WTC11 (cell line): Measurements from ENCODE around the gene RGS7. TPM values are rescaled to one million over a fixed set of nuclear protein-coding genes. Genes with fewer than 3 reads are reported as not detected.
"Not testable (repeated sequence)": the region's sequence is repeated elsewhere in the genome, so short reads cannot be mapped to it uniquely, and the experiment has no call there.

Experiments
- ATAC-seq: fragments of 200-7000 bp; cut with Tn5 transposase; 2 replicates; pipeline ENCODE4 v1.10.0; 2021; ENCODE audit warnings: mild to moderate bottlenecking, moderate library complexity
- CTCF ChIA-PET: fragments of 300-600 bp; sonication (Branson Sonifier 250); formaldehyde crosslinking; loops from one replicate; lab custom pipeline; 2021; ENCODE audit warnings: antibody characterized with exemption; lab: Charles Lee
- POLR2A ChIA-PET: fragments of 350-600 bp; sonication (Branson Sonifier 250); formaldehyde crosslinking; loops from one replicate; lab custom pipeline; 2021; ENCODE audit warnings: antibody characterized with exemption; lab: Charles Lee
- DNase-seq: peaks from one replicate; pipeline ENCODE4 v3.0.0; 2021; ENCODE audit warnings: low spot score
- H3K27ac Mint-ChIP-seq: 2 replicates; pipeline ENCODE4 v1.8.0; 2021; ENCODE audit warnings: mixed read lengths
- H3K27me3 Mint-ChIP-seq: 2 replicates; pipeline ENCODE4 v1.8.0; 2021; ENCODE audit warnings: low read depth, mild to moderate bottlenecking, moderate library complexity, mixed read lengths
- H3K36me3 Mint-ChIP-seq: 2 replicates; pipeline ENCODE4 v1.8.0; 2021; ENCODE audit warnings: mixed read lengths
- H3K4me1 Mint-ChIP-seq: 2 replicates; pipeline ENCODE4 v1.8.0; 2022; ENCODE audit warnings: mixed read lengths
- H3K4me3 Mint-ChIP-seq: 2 replicates; pipeline ENCODE4 v1.8.0; 2021; ENCODE audit warnings: mild to moderate bottlenecking, moderate library complexity, mixed read lengths
- H3K9me3 Mint-ChIP-seq: 2 replicates; pipeline ENCODE4 v1.8.0; 2021; ENCODE audit warnings: mixed read lengths
- ATF1 ChIP-seq: sonication (generic); formaldehyde crosslinking; IDR thresholded peaks from 2 replicates; pipeline ENCODE4 v1.8.1; 2023; ENCODE audit warnings: mild to moderate bottlenecking, moderate library complexity, missing genetic modification reagents
- ATF2 ChIP-seq: sonication (generic); formaldehyde crosslinking; IDR thresholded peaks from 2 replicates; pipeline ENCODE4 v1.8.1; 2022; ENCODE audit warnings: low read depth, missing genetic modification reagents, borderline replicate concordance
- GTF2I ChIP-seq: fragments of 250-450 bp; sonication (Bioruptor Pico); conservative IDR thresholded peaks from 2 replicates; pipeline ENCODE4 v1.4.0; 2021; ENCODE audit warnings: mild to moderate bottlenecking
- IRF2 ChIP-seq: sonication (generic); formaldehyde crosslinking; IDR thresholded peaks from 2 replicates; pipeline ENCODE4 v1.8.0; 2022; ENCODE audit warnings: low read depth, missing genetic modification reagents, borderline replicate concordance
- MAX ChIP-seq: sonication (generic); formaldehyde crosslinking; IDR thresholded peaks from 2 replicates; pipeline ENCODE4 v1.8.0; 2022; ENCODE audit warnings: mild to moderate bottlenecking, missing genetic modification reagents
- NFATC4 ChIP-seq: fragments of 250-450 bp; sonication (Bioruptor Pico); IDR thresholded peaks from 2 replicates; pipeline ENCODE4 v1.9.0; 2021; ENCODE audit warnings: mild to moderate bottlenecking
- USF2 ChIP-seq: sonication (generic); formaldehyde crosslinking; IDR thresholded peaks from 2 replicates; pipeline ENCODE4 v1.8.1; 2023; ENCODE audit warnings: mild to moderate bottlenecking, missing genetic modification reagents, moderate library complexity
- ZBTB21 ChIP-seq: sonication (generic); formaldehyde crosslinking; IDR thresholded peaks from 2 replicates; pipeline ENCODE4 v1.8.1; 2023; ENCODE audit warnings: mild to moderate bottlenecking, missing genetic modification reagents, borderline replicate concordance
- ZNF263 ChIP-seq: sonication (generic); formaldehyde crosslinking; IDR thresholded peaks from 2 replicates; pipeline ENCODE4 v1.8.1; 2022; ENCODE audit warnings: low read depth, mild to moderate bottlenecking, moderate library complexity, missing genetic modification reagents
- ZNF317 ChIP-seq: sonication (generic); formaldehyde crosslinking; IDR thresholded peaks from 2 replicates; pipeline ENCODE4 v1.8.1; 2023; ENCODE audit warnings: low read depth, mild to moderate bottlenecking, moderate library complexity, missing genetic modification reagents, borderline replicate concordance
- total RNA-seq: library from RNA; stranded (reverse); gene quantifications from 3 replicates; pipeline ENCODE4 v1.2.3, GENCODE V29; 2021
- TF ChIP-seq, protein P1 (sequence below): sonication (generic); formaldehyde crosslinking; IDR thresholded peaks from 2 replicates; pipeline ENCODE4 v1.8.1; 2023; ENCODE audit warnings: mild to moderate bottlenecking, missing genetic modification reagents
- TF ChIP-seq, protein P2 (sequence below): sonication (generic); formaldehyde crosslinking; conservative IDR thresholded peaks from 2 replicates; pipeline ENCODE4 v1.8.1; 2023; ENCODE audit warnings: mild to moderate bottlenecking, low read depth, missing genetic modification reagents, moderate library complexity

Gene RGS7
- total RNA-seq, 1 experiment from 2014 or later, result 1.2 TPM

DNA sequence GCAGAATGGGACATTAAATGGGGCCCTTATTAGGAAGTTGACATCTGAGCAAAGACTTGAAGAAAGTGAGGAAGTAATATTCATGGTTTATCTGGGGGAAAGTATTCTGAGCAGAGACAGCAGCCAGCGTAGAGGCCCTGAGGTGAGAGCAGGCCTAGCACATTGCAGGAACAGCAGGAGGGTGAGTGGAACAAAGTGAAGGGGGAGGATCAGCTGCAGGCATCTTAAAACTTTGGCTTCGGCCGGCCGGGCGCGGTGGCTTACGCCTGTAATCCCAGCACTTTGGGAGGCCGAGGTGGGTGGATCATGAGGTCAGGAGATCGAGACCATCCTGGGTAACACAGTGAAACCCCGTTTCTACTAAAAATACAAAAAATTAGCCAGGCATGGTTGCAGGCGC is 55.0 kb downstream of the RGS7 start:
- H3K36me3 Mint-ChIP-seq, result peaks cover 27% of the 10 kb centered on the region
- H3K27ac Mint-ChIP-seq, POLR2A ChIA-PET, H3K4me3 Mint-ChIP-seq, CTCF ChIA-PET, H3K27me3 Mint-ChIP-seq: not testable (repeated sequence)
- peaks cover 14% of the 10 kb centered on the region for H3K4me1 Mint-ChIP-seq
- DNase-seq (peak; percentile 44), ATAC-seq (peak; percentile 98)
- TF ChIP-seq NFATC4 (CRISPR knock-in tag) (0 out of 2 replicates have a peak, but pooled peaks have one; percentile 28), GTF2I (CRISPR knock-in tag) (0 out of 2 replicates have a peak, but pooled peaks have one; percentile 18)
- peaks cover 31% of the 10 kb centered on the region for H3K9me3 Mint-ChIP-seq

- H3K4me3 Mint-ChIP-seq, result no peak overlapping the region
- DNase-seq (no peak), ATAC-seq (no peak)
- H3K27ac Mint-ChIP-seq, result no peak overlapping the region
- no peaks in the 10 kb centered on the region; the same call in 1 of the 2 replicates for H3K27me3 Mint-ChIP-seq
- H3K36me3 Mint-ChIP-seq, result peaks cover 20% of the 10 kb centered on the region
- ChIA-PET POLR2A (interaction anchor here (0.6 kb wide), 1 partner anchor 117 kb away, joined by 3 read pairs; no protein-coding TSS in a partner anchor), CTCF (interaction anchor here (0.6 kb wide), 1 partner anchor 131 kb away, joined by 3 read pairs; no protein-coding TSS in a partner anchor)
- TF ChIP-seq IRF2 (CRISPR knock-in tag) (no peak), ZNF263 (CRISPR knock-in tag) (no peak), USF2 (no peak), ZNF317 (CRISPR knock-in tag) (no peak), ZBTB21 (no peak), MAX (no peak), ATF1 (CRISPR knock-in tag) (no peak), ATF2 (CRISPR knock-in tag) (no peak)
- TF ChIP-seq, protein P1, sequence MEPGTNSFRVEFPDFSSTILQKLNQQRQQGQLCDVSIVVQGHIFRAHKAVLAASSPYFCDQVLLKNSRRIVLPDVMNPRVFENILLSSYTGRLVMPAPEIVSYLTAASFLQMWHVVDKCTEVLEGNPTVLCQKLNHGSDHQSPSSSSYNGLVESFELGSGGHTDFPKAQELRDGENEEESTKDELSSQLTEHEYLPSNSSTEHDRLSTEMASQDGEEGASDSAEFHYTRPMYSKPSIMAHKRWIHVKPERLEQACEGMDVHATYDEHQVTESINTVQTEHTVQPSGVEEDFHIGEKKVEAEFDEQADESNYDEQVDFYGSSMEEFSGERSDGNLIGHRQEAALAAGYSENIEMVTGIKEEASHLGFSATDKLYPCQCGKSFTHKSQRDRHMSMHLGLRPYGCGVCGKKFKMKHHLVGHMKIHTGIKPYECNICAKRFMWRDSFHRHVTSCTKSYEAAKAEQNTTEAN (CRISPR knock-in tag), result no peak
- peaks cover 14% of the 10 kb centered on the region for H3K4me1 Mint-ChIP-seq
- H3K9me3 Mint-ChIP-seq, result peaks cover 21% of the 10 kb centered on the region
These were observed 57.7 kb downstream of the RGS7 start for GRCh38 chr1:241299347-241299746.

DNA sequence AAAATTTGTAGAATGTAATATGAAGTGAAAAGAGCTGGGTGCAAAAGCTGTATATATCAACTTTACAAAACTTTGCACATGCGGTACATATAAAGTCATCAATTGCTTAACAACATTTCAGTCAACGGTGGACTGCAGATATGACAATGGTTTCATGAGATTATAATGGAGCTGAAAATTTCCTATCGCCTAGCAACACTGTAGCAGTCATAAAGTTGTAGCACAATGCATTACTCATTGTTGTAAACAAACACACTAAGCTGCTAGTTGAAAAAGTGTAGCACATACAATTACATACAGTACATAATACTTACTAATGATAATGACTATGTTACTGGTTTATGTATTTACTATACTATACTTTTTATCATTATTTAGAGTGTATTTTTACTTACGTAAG is 64.0 kb downstream of the RGS7 start:
- DNase-seq, result no peak
- ChIA-PET POLR2A (no interaction called here), CTCF (no interaction called here)
- no peak for ATAC-seq
- Mint-ChIP-seq H3K4me3 (no peak overlapping the region), H3K9me3 (no peaks in the 10 kb centered on the region), H3K36me3 (no peaks in the 10 kb centered on the region), H3K4me1 (no peaks in the 10 kb centered on the region), H3K27ac (no peak overlapping the region), H3K27me3 (no peaks in the 10 kb centered on the region)
- TF ChIP-seq, protein P2, sequence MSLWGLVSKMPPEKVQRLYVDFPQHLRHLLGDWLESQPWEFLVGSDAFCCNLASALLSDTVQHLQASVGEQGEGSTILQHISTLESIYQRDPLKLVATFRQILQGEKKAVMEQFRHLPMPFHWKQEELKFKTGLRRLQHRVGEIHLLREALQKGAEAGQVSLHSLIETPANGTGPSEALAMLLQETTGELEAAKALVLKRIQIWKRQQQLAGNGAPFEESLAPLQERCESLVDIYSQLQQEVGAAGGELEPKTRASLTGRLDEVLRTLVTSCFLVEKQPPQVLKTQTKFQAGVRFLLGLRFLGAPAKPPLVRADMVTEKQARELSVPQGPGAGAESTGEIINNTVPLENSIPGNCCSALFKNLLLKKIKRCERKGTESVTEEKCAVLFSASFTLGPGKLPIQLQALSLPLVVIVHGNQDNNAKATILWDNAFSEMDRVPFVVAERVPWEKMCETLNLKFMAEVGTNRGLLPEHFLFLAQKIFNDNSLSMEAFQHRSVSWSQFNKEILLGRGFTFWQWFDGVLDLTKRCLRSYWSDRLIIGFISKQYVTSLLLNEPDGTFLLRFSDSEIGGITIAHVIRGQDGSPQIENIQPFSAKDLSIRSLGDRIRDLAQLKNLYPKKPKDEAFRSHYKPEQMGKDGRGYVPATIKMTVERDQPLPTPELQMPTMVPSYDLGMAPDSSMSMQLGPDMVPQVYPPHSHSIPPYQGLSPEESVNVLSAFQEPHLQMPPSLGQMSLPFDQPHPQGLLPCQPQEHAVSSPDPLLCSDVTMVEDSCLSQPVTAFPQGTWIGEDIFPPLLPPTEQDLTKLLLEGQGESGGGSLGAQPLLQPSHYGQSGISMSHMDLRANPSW, result no peak

DNA sequence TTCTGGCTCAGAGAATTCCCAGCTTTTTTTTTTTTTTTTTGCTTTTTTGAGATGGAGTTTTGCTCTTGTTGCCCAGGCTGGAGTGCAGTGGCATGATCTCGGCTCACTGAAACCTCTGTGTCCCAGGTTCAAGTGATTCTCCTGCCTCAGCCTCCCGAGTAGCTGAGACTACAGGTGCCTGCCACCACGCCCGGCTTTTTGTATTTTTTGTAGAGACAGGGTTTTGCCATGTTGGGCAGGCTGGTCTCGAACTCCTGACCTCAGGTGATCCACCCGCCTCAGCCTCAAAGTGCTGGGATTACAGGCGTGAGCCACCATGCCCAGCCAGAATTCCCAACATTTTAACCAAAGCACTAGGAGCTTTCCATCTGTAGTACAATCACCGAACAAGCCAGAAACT is 65.5 kb downstream of the RGS7 start:
- H3K4me3 Mint-ChIP-seq, CTCF ChIA-PET, H3K27ac Mint-ChIP-seq, DNase-seq, H3K4me1 Mint-ChIP-seq, H3K27me3 Mint-ChIP-seq, POLR2A ChIA-PET, ATAC-seq, H3K36me3 Mint-ChIP-seq: not testable (repeated sequence)
- H3K9me3 Mint-ChIP-seq, result peaks cover 10% of the 10 kb centered on the region
